Measurements from ENCODE around the gene CSAG1.
"Not testable (repeated sequence)": the region's sequence is repeated elsewhere in the genome, so short reads cannot be mapped to it uniquely, and the experiment has no call there.

Gene CSAG1

DNA sequence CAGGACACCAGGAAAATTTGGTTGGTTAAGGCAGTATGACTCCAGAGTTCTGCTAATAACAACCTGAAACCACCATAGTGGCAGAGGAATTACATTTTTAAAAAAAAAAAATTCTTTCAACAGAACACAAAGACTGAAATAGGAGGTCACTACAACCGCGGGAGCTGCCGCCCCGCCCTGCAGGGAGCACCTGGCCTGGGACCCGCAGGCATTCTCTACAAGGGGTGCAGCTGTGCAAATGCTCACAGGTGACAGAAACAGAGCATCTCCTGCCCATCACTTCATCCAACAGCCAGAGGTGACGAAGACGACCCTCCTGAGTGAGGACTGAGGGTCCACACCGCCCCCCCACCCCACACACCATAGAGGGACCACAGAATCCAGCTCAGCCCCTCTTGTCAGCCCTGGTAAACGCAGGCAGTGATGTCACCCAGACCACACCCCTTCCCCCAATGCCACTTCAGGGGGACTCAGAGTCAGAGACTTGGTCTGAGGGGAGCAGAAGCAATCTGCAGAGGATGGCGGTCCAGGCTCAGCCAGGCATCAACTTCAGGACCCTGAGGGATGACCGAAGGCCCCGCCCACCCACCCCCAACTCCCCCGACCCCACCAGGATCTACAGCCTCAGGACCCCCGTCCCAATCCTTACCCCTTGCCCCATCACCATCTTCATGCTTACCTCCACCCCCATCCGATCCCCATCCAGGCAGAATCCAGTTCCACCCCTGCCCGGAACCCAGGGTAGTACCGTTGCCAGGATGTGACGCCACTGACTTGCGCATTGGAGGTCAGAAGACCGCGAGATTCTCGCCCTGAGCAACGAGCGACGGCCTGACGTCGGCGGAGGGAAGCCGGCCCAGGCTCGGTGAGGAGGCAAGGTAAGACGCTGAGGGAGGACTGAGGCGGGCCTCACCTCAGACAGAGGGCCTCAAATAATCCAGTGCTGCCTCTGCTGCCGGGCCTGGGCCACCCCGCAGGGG lies 35.3 kb downstream of the CSAG1 start, which contains the start of gene MAGEA3:
MAGEA3 (plus strand) TSS at position 843 of the 980 bp plus-strand sequence. CDS start 2,039 bp downstream, outside the sequence.
- DNase-seq: not testable (repeated sequence)

- not testable (repeated sequence) for DNase-seq
These were observed 52.5 kb downstream of the CSAG1 start for GRCh38 chrX:152681012-152681411.
